Osteocyte (in vitro differentiated cells): ENCODE measurements around the gene MEIS2. TPM values are rescaled to one million over a fixed set of nuclear protein-coding genes. Genes with fewer than 3 reads are reported as not detected.

ENCODE experiments used
- DNase-seq: peaks from one replicate; pipeline ENCODE4 v3.0.0; 2021; ENCODE audit warnings: mixed read lengths; ENCODE audit not compliant: unreplicated experiment; ENCODE audit errors: extremely low spot score
- H3K27ac Mint-ChIP-seq: one replicate; pipeline ENCODE4 v1.8.0; 2021; ENCODE audit warnings: mild to moderate bottlenecking, mixed read lengths; ENCODE audit not compliant: unreplicated experiment
- H3K27me3 Mint-ChIP-seq: one replicate; pipeline ENCODE4 v1.8.0; 2021; ENCODE audit warnings: mixed read lengths; ENCODE audit not compliant: unreplicated experiment
- H3K36me3 Mint-ChIP-seq: one replicate; pipeline ENCODE4 v1.8.0; 2021; ENCODE audit warnings: mixed read lengths; ENCODE audit not compliant: unreplicated experiment
- H3K4me1 Mint-ChIP-seq: one replicate; pipeline ENCODE4 v1.8.0; 2021; ENCODE audit warnings: mixed read lengths; ENCODE audit not compliant: unreplicated experiment
- H3K4me3 Mint-ChIP-seq: one replicate; pipeline ENCODE4 v1.8.0; 2021; ENCODE audit warnings: mild to moderate bottlenecking, moderate library complexity, mixed read lengths; ENCODE audit not compliant: unreplicated experiment
- H3K9me3 Mint-ChIP-seq: one replicate; pipeline ENCODE4 v1.8.0; 2021; ENCODE audit warnings: mixed read lengths; ENCODE audit not compliant: unreplicated experiment
- total RNA-seq: library from RNA; stranded (reverse); gene quantifications from 2 replicates; pipeline ENCODE4 v1.2.1, GENCODE V29; 2021
- TF ChIP-seq, protein P1 (sequence below): fragments of 200-600 bp; sonication (generic); IDR thresholded peaks from 2 replicates; pipeline ENCODE4 v1.5.0; 2021; ENCODE audit warnings: antibody characterized with exemption, mild to moderate bottlenecking, moderate library complexity

MEIS2 gene
- total RNA-seq, 1 donor from 2014 or later, result 79.9 TPM

DNA sequence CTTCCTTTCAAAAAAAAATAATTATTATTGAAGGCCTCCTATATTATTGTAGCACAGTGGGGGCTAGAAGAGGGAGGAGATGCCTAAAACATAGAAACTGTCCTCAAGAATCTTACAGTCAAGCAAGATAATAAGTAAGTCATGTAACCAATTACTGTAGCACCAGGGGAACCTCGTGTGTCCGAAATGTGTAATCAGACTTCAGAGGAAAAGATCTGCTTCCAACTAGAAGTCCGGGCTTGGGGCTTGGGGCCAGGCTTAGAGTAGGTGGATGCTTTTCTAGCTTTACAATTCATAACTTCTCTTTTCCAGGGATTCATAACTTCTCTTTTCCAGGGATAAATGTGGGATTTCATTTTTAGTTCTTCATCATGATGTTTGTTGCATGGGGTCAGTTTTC is 29.2 kb downstream of the MEIS2 start:
- TF ChIP-seq, protein P1, sequence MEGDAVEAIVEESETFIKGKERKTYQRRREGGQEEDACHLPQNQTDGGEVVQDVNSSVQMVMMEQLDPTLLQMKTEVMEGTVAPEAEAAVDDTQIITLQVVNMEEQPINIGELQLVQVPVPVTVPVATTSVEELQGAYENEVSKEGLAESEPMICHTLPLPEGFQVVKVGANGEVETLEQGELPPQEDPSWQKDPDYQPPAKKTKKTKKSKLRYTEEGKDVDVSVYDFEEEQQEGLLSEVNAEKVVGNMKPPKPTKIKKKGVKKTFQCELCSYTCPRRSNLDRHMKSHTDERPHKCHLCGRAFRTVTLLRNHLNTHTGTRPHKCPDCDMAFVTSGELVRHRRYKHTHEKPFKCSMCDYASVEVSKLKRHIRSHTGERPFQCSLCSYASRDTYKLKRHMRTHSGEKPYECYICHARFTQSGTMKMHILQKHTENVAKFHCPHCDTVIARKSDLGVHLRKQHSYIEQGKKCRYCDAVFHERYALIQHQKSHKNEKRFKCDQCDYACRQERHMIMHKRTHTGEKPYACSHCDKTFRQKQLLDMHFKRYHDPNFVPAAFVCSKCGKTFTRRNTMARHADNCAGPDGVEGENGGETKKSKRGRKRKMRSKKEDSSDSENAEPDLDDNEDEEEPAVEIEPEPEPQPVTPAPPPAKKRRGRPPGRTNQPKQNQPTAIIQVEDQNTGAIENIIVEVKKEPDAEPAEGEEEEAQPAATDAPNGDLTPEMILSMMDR, result no peak
- H3K9me3 Mint-ChIP-seq, result no peaks in the 10 kb centered on the region
- no peak for DNase-seq
- H3K4me3 Mint-ChIP-seq, result no peak overlapping the region
- H3K27ac Mint-ChIP-seq, result no peak overlapping the region
- no peaks in the 10 kb centered on the region for H3K27me3 Mint-ChIP-seq
- peaks cover 14% of the 10 kb centered on the region for H3K4me1 Mint-ChIP-seq
- peaks cover 57% of the 10 kb centered on the region for H3K36me3 Mint-ChIP-seq

DNA sequence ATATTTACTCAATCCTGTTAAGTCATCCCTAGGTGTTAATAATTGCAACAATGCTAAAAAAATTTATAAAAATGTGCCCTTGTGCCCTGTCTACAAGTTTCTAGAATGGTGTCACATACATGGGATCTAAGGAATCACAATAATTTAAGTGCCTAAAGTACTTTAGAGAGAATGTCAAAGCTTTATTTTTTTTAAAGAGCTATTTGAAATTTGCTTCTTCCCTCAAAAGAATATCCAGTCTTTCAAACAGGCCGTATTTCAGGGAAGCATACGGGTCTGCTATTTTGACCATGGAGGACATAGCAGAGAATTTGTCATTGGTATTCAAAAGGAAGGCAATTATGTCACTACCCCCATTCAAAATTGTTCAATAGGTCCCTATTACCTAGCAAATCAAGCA is 29.7 kb downstream of the MEIS2 start:
- no peak for DNase-seq
- H3K27me3 Mint-ChIP-seq, result no peaks in the 10 kb centered on the region
- no peak overlapping the region for H3K27ac Mint-ChIP-seq
- peaks cover 55% of the 10 kb centered on the region for H3K36me3 Mint-ChIP-seq
- peaks cover 13% of the 10 kb centered on the region for H3K4me1 Mint-ChIP-seq
- TF ChIP-seq, protein P1, result no peak
- H3K4me3 Mint-ChIP-seq, result no peak overlapping the region
- H3K9me3 Mint-ChIP-seq, result no peaks in the 10 kb centered on the region

DNA sequence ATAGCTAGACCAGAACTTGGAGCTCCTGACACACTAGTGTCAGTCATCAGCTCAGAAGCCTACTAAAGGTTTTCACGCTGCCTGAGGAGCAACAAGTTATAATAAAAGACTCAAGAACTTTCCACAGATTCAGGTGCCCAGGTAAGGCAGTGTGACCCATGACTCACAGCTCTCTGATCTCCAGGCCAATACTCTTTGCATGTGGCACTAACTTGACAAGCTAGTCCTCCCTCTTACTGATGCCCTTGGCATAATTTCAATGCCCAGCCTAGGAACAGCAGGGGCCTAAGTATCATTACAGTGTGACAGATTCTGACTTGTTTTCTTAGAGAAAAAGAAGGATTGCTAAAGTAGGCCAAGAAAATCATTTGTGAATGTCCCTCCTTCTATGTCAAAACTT is 38.4 kb downstream of the MEIS2 start:
- Mint-ChIP-seq H3K27me3 (no peaks in the 10 kb centered on the region), H3K4me3 (no peak overlapping the region), H3K36me3 (peaks cover 39% of the 10 kb centered on the region), H3K4me1 (peaks cover 30% of the 10 kb centered on the region), H3K27ac (no peak overlapping the region), H3K9me3 (no peaks in the 10 kb centered on the region)
- DNase-seq, result no peak
- TF ChIP-seq, protein P1, result no peak

DNA sequence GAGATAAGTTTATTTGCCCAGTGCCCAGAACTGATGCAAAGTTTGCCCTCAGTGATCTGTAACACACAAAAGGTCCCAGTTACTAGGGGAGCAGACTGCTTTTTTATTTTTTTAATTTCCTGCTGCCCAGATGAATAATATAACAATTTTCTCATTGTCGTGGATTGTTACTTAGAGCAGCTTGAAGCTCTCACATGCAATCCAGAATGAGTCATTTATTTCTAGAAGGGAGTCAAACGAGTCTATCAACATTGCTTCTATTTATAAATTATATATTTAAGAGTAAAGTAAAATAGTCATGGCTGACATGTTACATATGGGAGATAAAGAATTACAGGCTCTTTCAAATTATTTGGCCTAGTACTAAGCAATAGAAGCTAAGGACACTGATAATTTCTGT is 41.3 kb downstream of the MEIS2 start:
- Mint-ChIP-seq H3K4me1 (peaks cover 50% of the 10 kb centered on the region), H3K9me3 (no peaks in the 10 kb centered on the region), H3K4me3 (no peak overlapping the region), H3K27me3 (no peaks in the 10 kb centered on the region), H3K27ac (peak overlapping the region; percentile 68), H3K36me3 (peaks cover 50% of the 10 kb centered on the region)
- TF ChIP-seq, protein P1, result no peak
- no peak for DNase-seq

DNA sequence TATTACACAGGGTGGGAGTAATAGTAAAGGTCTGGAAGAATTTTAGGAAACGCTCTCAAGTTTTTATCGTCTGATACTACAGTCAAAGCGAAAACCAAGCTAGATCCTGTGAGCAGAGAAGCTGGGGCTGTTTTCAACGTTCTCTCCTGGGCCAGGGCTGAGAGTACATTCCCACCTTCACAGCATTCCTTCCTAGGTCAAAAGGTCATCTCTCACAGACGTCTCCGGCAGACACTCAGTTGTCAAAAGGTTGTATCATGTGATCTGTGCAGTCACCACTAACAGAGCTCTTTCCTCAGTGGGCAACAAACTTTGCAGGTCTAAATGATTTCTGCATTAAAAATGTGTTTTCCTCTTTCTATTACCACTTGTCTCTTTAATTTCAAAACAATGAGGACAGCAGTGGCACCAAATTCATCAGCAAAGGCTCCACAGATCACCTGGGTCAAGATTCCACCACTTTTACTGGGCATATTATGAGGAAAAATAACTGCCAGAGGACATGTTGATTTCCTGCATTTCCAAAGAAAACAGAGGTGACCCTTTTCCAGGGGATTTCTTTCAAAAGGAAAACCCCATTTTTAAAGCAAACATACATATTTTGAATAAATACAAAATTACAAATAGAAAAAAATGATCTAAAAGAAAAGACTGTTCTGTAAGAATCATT is 41.9 kb downstream of the MEIS2 start:
- DNase-seq, result no peak
- no peak overlapping the region for H3K4me3 Mint-ChIP-seq
- peaks cover 48% of the 10 kb centered on the region for H3K36me3 Mint-ChIP-seq
- H3K4me1 Mint-ChIP-seq, result peaks cover 50% of the 10 kb centered on the region
- peak overlapping the region; percentile 68 for H3K27ac Mint-ChIP-seq
- no peaks in the 10 kb centered on the region for H3K27me3 Mint-ChIP-seq
- no peaks in the 10 kb centered on the region for H3K9me3 Mint-ChIP-seq
- TF ChIP-seq, protein P1, result no peak
